IMR-90 (cell line): ENCODE data around the gene TMEM135. TPM values are rescaled to one million over a fixed set of nuclear protein-coding genes. Genes with fewer than 3 reads are reported as not detected.

Experiments used
- ATAC-seq: fragments of 200-7000 bp; cut with Tn5 transposase; 2 replicates; pipeline ENCODE4 v1.9.1; 2020; ENCODE audit warnings: low read depth, mild to moderate bottlenecking, moderate library complexity
- BruUV-seq: library from RNA; stranded (reverse); fragments of 400-500 nt; replicated peaks from 2 replicates; lab custom pipeline; 2021; lab: Mats Ljungman, UMichigan
- CTCF ChIA-PET: fragments of 300-600 bp; formaldehyde crosslinking; extraction: SDS; loops from one replicate; lab custom pipeline; 2021; ENCODE audit warnings: antibody characterized with exemption; lab: Yijun Ruan, JAX
- POLR2A ChIA-PET: fragments of 300-600 bp; sonication (Branson Sonifier 250); formaldehyde crosslinking; loops from one replicate; lab custom pipeline; 2022; ENCODE audit warnings: antibody characterized with exemption; ENCODE audit not compliant: unreplicated experiment; lab: Charles Lee
- DNase-seq: peaks from one replicate; pipeline ENCODE4 v3.0.0; 2013
- H2AFZ ChIP-seq: replicated peaks from 2 replicates; pipeline ENCODE3; 2013; ENCODE audit warnings: low read length, mild to moderate bottlenecking; ENCODE audit not compliant: poor library complexity
- H2AK5ac ChIP-seq: 2 replicates; pipeline ENCODE4 v1.6.1; 2013; ENCODE audit warnings: low read depth, low read length, inconsistent platforms
- H2AK9ac ChIP-seq: replicated peaks from 2 replicates; pipeline ENCODE3; 2013; ENCODE audit warnings: mild to moderate bottlenecking, low read depth, low read length, moderate library complexity; ENCODE audit not compliant: poor library complexity
- H2BK120ac ChIP-seq: 2 replicates; pipeline ENCODE4 v1.6.1; 2013; ENCODE audit warnings: low read depth, low read length, inconsistent platforms
- H2BK15ac ChIP-seq: 3 replicates; pipeline ENCODE4 v1.6.1; 2013; ENCODE audit warnings: low read depth, low read length, inconsistent platforms
- H2BK20ac ChIP-seq: 2 replicates; pipeline ENCODE4 v1.6.1; 2013; ENCODE audit warnings: low read depth, mild to moderate bottlenecking, inconsistent platforms, low read length, moderate library complexity
- H2BK5ac ChIP-seq: 2 replicates; pipeline ENCODE4 v1.6.1; 2013; ENCODE audit warnings: mild to moderate bottlenecking, low read depth, low read length, inconsistent platforms; ENCODE audit not compliant: poor library complexity, severe bottlenecking
- H3K14ac ChIP-seq: replicated peaks from 2 replicates; pipeline ENCODE4 v1.6.1; 2013; ENCODE audit warnings: low read depth, low read length, inconsistent platforms
- H3K18ac ChIP-seq: 2 replicates; pipeline ENCODE4 v1.6.1; 2013; ENCODE audit warnings: low read depth, low read length, control low read depth
- H3K23ac ChIP-seq: 2 replicates; pipeline ENCODE4 v1.6.1; 2013; ENCODE audit warnings: low read depth, low read length, inconsistent platforms
- H3K27ac ChIP-seq: 2 replicates; pipeline ENCODE4 v1.5.1; 2013; ENCODE audit warnings: mild to moderate bottlenecking, control low read depth, low read length; ENCODE audit not compliant: insufficient read depth
- H3K27me3 ChIP-seq: 2 replicates; pipeline ENCODE4 v1.6.1; 2013; ENCODE audit warnings: low read length; ENCODE audit not compliant: control insufficient read depth, insufficient read depth
- H3K36me3 ChIP-seq: 2 replicates; pipeline ENCODE4 v1.6.1; 2013; ENCODE audit warnings: low read length, mixed read lengths; ENCODE audit not compliant: control insufficient read depth, insufficient read depth
- H3K4ac ChIP-seq: 2 replicates; pipeline ENCODE4 v1.6.1; 2013; ENCODE audit warnings: low read depth, low read length, inconsistent platforms
- H3K4me1 ChIP-seq: 2 replicates; pipeline ENCODE4 v1.6.1; 2013; ENCODE audit warnings: low read length, mixed read lengths; ENCODE audit not compliant: control insufficient read depth, insufficient read depth
- H3K4me2 ChIP-seq: 2 replicates; pipeline ENCODE4 v1.6.1; 2013; ENCODE audit warnings: low read depth, mild to moderate bottlenecking, control low read depth, low read length, moderate library complexity
- H3K4me3 ChIP-seq: 2 replicates; pipeline ENCODE4 v1.5.1; 2013; ENCODE audit warnings: low read depth, mild to moderate bottlenecking, control low read depth, low read length, moderate library complexity; ENCODE audit not compliant: insufficient read depth
- H3K56ac ChIP-seq: 2 replicates; pipeline ENCODE4 v1.6.1; 2013; ENCODE audit warnings: low read length, inconsistent platforms; ENCODE audit not compliant: insufficient read depth; ENCODE audit errors: extremely low read depth
- H3K79me1 ChIP-seq, 2 experiments: 2 replicates each; pipeline ENCODE4 v1.6.1; 2013; ENCODE audit warnings: low read length in 2 of 2, inconsistent platforms in 1 of 2, low read depth in 1 of 2
- H3K9ac ChIP-seq: 2 replicates; pipeline ENCODE4 v1.6.1; 2013; ENCODE audit warnings: low read depth, low read length, control low read depth
- H3K9me1 ChIP-seq: 2 replicates; pipeline ENCODE4 v1.6.1; 2013; ENCODE audit warnings: low read length, inconsistent platforms; ENCODE audit not compliant: insufficient read depth
- H3K9me3 ChIP-seq: 2 replicates; pipeline ENCODE4 v1.6.1; 2013; ENCODE audit warnings: low read length; ENCODE audit not compliant: control insufficient read depth, insufficient read depth
- H4K20me1 ChIP-seq: 2 replicates; pipeline ENCODE4 v1.6.1; 2013; ENCODE audit warnings: low read length, inconsistent platforms; ENCODE audit not compliant: insufficient read depth
- H4K5ac ChIP-seq: 2 replicates; pipeline ENCODE4 v1.6.1; 2013; ENCODE audit warnings: mild to moderate bottlenecking, low read depth, low read length, control low read depth
- H4K8ac ChIP-seq, 2 experiments: 2 replicates each; pipeline ENCODE4 v1.6.1; 2013; ENCODE audit warnings: low read depth in 2 of 2, low read length in 2 of 2, control low read depth in 1 of 2, inconsistent platforms in 1 of 2
- H4K91ac ChIP-seq: 2 replicates; pipeline ENCODE4 v1.6.1; 2013; ENCODE audit warnings: low read depth, low read length, inconsistent platforms; ENCODE audit not compliant: insufficient read depth
- BHLHE40 ChIP-seq: fragments of 150-350 bp; IDR thresholded peaks from 2 replicates; pipeline ENCODE4 v1.6.1; 2016; ENCODE audit warnings: mild to moderate bottlenecking, low read depth, low read length
- CEBPB ChIP-seq: IDR thresholded peaks from 2 replicates; pipeline ENCODE4 v1.6.1; 2012; ENCODE audit warnings: low read depth, low read length, improper control_type of control experiment
- CHD1 ChIP-seq: IDR thresholded peaks from 2 replicates; pipeline ENCODE4 v1.6.1; 2012; ENCODE audit warnings: low read depth, low read length, improper control_type of control experiment
- CTCF ChIP-seq: conservative IDR thresholded peaks from 2 replicates; pipeline ENCODE4 v1.5.1; 2012; ENCODE audit warnings: mild to moderate bottlenecking, low read depth, low read length, improper control_type of control experiment
- ELK1 ChIP-seq: fragments of 150-350 bp; IDR thresholded peaks from 2 replicates; pipeline ENCODE4 v1.6.1; 2016; ENCODE audit warnings: low read depth, mild to moderate bottlenecking, low read length, moderate library complexity, borderline replicate concordance
- FOS ChIP-seq: fragments of 150-350 bp; IDR thresholded peaks from 2 replicates; pipeline ENCODE4 v1.6.1; 2016; ENCODE audit warnings: low read depth, low read length
- MAFK ChIP-seq: IDR thresholded peaks from 2 replicates; pipeline ENCODE4 v1.6.1; 2012; ENCODE audit warnings: low read depth, low read length, improper control_type of control experiment
- MAZ ChIP-seq: IDR thresholded peaks from 2 replicates; pipeline ENCODE4 v1.6.1; 2012; ENCODE audit warnings: low read depth, mild to moderate bottlenecking, low read length, improper control_type of control experiment, moderate library complexity, borderline replicate concordance
- MXI1 ChIP-seq: IDR thresholded peaks from 2 replicates; pipeline ENCODE4 v1.6.1; 2012; ENCODE audit warnings: low read depth, mild to moderate bottlenecking, low read length, moderate library complexity, borderline replicate concordance
- NFE2L2 ChIP-seq: fragments of 150-350 bp; IDR thresholded peaks from 2 replicates; pipeline ENCODE4 v1.6.1; 2016; ENCODE audit warnings: low read depth, mild to moderate bottlenecking, low read length
- POLR2A ChIP-seq: IDR thresholded peaks from 2 replicates; pipeline ENCODE4 v1.6.1; 2012; ENCODE audit warnings: mild to moderate bottlenecking, low read depth, low read length
- RAD21 ChIP-seq: IDR thresholded peaks from 2 replicates; pipeline ENCODE4 v1.6.1; 2012; ENCODE audit warnings: low read length, improper control_type of control experiment
- RFX5 ChIP-seq: IDR thresholded peaks from 2 replicates; pipeline ENCODE4 v1.8.0; 2012; ENCODE audit warnings: low read depth, mild to moderate bottlenecking, low read length, moderate library complexity
- USF2 ChIP-seq: fragments of 150-350 bp; IDR thresholded peaks from 2 replicates; pipeline ENCODE4 v1.6.1; 2017; ENCODE audit warnings: mild to moderate bottlenecking, antibody characterized with exemption, low read length, low read depth
- WGBS, 2 experiments: methylation state at CpG; one replicate each; pipeline versions ENCODE4 v1.1.5 to v1.1.7; 2013; ENCODE audit warnings: missing lambda C conversion rate in 2 of 2; ENCODE audit not compliant: insufficient read length in 1 of 2; ENCODE audit errors: extremely low coverage in 2 of 2; 5-methylcytosine and 5-hydroxymethylcytosine counted together
- dilution Hi-C: fragments of 300-500 bp; cut with HindIII; formaldehyde crosslinking; loops from one replicate; pipeline ENCODE4 v1.14.3; 2018; ENCODE audit warnings: low sequenced_read_pairs; ENCODE audit not compliant: unreplicated experiment
- in situ Hi-C: fragments of 300-500 bp; cut with MboI; formaldehyde crosslinking; loops from 3 replicates; pipeline ENCODE4 v1.14.3; 2019; ENCODE audit warnings: low sequenced_read_pairs, inconsistent platforms, mixed read lengths
- intact Hi-C: fragments of 100-400 bp; cut with micrococcal nuclease; formaldehyde crosslinking; loops from 2 replicates; pipeline ENCODE4 v1.10.0; 2022
- polyA plus RNA-seq, 3 experiments: library from polyadenylated mRNA; depleted of rRNA; stranded (reverse); fragments of >200 nt; gene quantifications; 2 replicates each; pipeline ENCODE4 v1.2.3, GENCODE V29; 2012; ENCODE audit warnings: low replicate concordance in 1 of 3
- total RNA-seq: library from RNA; depleted of rRNA; stranded (reverse); fragments of >200 nt; gene quantifications from 2 replicates; pipeline ENCODE4 v1.2.3, GENCODE V29; 2012

The TMEM135 gene
- total and polyA plus RNA-seq, 2 of the 4 experiments (the other 2 are of a cell fraction), result 3.9 to 5.9 TPM

DNA sequence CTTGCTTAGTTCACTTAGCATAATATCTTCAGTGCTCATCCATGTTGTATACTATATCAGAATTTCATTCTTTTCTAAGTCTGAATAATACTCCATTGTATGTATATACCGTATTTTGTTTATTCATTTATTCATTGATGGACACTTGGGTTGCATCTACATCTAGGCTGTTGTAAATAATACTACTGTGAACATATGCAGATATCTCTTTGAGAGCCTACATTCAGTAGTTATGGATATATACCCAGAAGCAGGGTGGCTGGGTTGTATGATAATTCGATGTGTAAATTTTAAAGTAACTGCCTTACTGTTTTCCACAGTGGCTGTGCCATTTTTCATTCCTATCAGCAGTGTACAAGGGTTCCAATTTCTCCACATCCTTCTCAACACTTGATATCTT is 116.5 kb downstream of the TMEM135 start:
- Histone ChIP-seq H3K18ac (no peak overlapping the region), H2AFZ (no peak overlapping the region), H3K27ac (no peak overlapping the region), H3K9me1 (no peaks in the 10 kb centered on the region), H3K9ac (no peak overlapping the region), H4K8ac (no peak overlapping the region), H3K23ac (no peak overlapping the region), H4K91ac (no peak overlapping the region), H2AK5ac (no peak overlapping the region), H2AK9ac (no peak overlapping the region), H3K9me3 (no peaks in the 10 kb centered on the region), H3K4me2 (no peak overlapping the region), H2BK5ac (no peak overlapping the region), H4K5ac (no peak overlapping the region), H3K14ac (no peak overlapping the region), H3K79me1 (peaks cover 3 to 5% of the 10 kb centered on the region in 2 experiments; a peak in 1 of 4 replicates), H3K27me3 (no peaks in the 10 kb centered on the region), H3K36me3 (no peaks in the 10 kb centered on the region), H4K20me1 (no peaks in the 10 kb centered on the region; the same call in 1 of the 2 replicates), H2BK20ac (no peak overlapping the region), H3K4me1 (no peaks in the 10 kb centered on the region), H2BK15ac (no peak overlapping the region), H3K56ac (no peak overlapping the region), H2BK120ac (no peak overlapping the region), H3K4ac (no peak overlapping the region), H3K4me3 (no peak overlapping the region)
- TF ChIP-seq MXI1, result no peak
- no peak for TF ChIP-seq MAFK
- TF ChIP-seq NFE2L2, result no peak
- TF ChIP-seq CHD1, result no peak
- no peak for TF ChIP-seq CEBPB
- no peak for TF ChIP-seq POLR2A
- TF ChIP-seq BHLHE40, result no peak
- no peak for TF ChIP-seq FOS
- TF ChIP-seq ELK1, result no peak
- TF ChIP-seq RAD21, result no peak
- no peak for TF ChIP-seq USF2
- TF ChIP-seq RFX5, result no peak
- TF ChIP-seq MAZ, result no peak
- TF ChIP-seq CTCF, result no peak
- intact Hi-C loops (no loop called here), dilution Hi-C loops (no loop called here), in situ Hi-C loops (no loop called here)
- ChIA-PET POLR2A (no interaction called here), CTCF (no interaction called here)
- no CpG with 5 or more reads among the region's 2 CpGs for WGBS, 2 experiments
- no TSS peak for BruUV-seq
- no peak for DNase-seq
- ATAC-seq, result no peak
